Measurements from ENCODE around the gene ISG20L2. TPM values are rescaled to one million over a fixed set of nuclear protein-coding genes. Genes with fewer than 3 reads are reported as not detected.

Gene ISG20L2
- total and polyA plus RNA-seq, 7 donors, result 12.0 to 23.4 (median 17.0) TPM

DNA sequence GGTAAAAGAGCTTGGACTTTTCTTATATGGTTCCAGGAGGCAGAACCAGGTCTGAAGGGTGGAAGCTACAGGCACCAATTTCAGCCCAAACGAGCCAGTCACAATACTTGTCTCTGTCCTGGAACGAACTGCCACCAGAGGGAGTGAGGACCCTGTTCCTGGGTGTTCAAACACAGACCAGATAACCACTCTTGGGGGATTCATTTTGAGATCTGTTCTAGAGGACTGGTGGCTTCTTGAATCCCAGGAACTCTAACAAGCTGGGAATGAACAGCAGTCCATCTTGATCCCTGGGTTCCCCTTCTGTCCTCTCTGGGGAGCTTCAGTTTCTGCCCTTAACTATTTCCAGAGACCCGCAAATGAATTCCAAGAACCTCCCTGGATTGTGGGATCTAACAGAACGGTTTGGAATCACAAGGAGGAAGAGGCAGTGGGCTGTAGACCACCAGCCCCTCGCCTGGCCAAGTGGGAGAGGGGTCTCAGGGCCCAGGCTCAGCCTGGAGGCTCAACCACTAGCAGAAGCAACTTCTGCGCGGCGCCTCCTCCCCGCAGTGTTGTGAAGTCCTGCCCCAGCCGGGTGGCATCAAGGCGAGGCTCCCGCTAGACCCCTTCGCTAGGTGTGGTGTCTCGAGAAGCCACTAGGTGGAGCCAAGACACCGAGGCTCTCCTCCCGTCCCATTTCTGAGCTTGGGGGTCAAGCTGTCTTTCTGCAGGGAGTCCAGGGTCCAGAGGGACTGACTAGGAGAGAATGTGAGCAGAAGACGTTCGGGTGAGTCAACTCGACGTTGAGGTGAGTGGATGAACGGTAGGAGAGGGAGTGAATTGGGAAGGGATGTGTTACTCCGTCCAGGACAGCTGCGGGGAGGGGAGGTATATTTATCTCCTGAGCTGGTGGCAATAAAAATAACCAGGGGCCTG lies 39.3 kb downstream of the ISG20L2 start:
- WGBS, 2 donors, result 1 to 2% methylated on average over 23 of the region's 23 CpGs
- H3K36me3 ChIP-seq, result no peaks in the 10 kb centered on the region
- DNase-seq, result peak; percentile 91
- H3K4me3 ChIP-seq, result peak overlapping the region in 2 of 4 donors; percentile 0 to 4
- no peak for TF ChIP-seq EP300 (IDR thresholded peaks at IDR 0.05)
- TF ChIP-seq, protein P1, sequence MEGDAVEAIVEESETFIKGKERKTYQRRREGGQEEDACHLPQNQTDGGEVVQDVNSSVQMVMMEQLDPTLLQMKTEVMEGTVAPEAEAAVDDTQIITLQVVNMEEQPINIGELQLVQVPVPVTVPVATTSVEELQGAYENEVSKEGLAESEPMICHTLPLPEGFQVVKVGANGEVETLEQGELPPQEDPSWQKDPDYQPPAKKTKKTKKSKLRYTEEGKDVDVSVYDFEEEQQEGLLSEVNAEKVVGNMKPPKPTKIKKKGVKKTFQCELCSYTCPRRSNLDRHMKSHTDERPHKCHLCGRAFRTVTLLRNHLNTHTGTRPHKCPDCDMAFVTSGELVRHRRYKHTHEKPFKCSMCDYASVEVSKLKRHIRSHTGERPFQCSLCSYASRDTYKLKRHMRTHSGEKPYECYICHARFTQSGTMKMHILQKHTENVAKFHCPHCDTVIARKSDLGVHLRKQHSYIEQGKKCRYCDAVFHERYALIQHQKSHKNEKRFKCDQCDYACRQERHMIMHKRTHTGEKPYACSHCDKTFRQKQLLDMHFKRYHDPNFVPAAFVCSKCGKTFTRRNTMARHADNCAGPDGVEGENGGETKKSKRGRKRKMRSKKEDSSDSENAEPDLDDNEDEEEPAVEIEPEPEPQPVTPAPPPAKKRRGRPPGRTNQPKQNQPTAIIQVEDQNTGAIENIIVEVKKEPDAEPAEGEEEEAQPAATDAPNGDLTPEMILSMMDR (IDR thresholded peaks at IDR 0.05), result peak; percentile 89 to 95 (median 92)
- H3K9me3 ChIP-seq, result no peaks in the 10 kb centered on the region
- intact Hi-C loops (cut with DNase I), result loop anchor here (1.0 to 2.0 kb wide), 2 partner anchors 16 to 36 kb away; partner anchors contain the start of gene CRABP2
- H3K27ac ChIP-seq, result peak overlapping the region in 1 of 4 donors; percentile 1
- H3K4me1 ChIP-seq, result peaks cover 0 to 26% (median 13%) of the 10 kb centered on the region in 4 donors
- H3K27me3 ChIP-seq, result peaks cover 4 to 56% (median 18%) of the 10 kb centered on the region in 3 donors

DNA sequence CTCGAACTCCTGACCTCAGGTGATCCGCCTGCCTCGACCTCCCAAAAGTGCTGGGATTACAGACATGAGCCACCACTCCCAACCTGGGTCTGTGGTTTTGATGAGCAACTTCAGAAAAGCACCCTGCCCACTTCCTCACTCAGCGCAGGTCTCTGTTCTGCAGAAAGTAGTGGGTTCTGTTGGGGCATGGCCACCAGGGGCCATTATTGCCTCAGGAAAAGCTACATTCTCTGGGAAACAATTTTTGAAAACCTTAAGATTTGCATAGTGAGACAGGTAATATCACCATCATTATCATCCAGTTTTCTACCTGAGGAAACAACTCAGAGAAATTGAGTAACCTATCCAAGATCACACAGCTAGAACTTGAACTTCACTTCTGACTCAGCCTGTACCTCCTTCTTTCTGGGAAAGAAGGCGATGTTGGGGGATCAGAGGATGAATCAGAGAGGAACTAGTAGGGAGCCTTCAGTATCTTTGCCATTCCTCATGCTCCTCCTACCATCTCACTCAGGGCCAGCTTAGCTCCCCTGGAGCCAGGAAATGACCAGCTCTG lies 44.3 kb downstream of the ISG20L2 start:
- H3K36me3 ChIP-seq, result no peaks in the 10 kb centered on the region
- intact Hi-C loops (cut with DNase I), result no loop called here
- no peak overlapping the region for H3K27ac ChIP-seq
- peaks cover 0 to 42% (median 5%) of the 10 kb centered on the region in 3 donors for H3K27me3 ChIP-seq
- no peak for TF ChIP-seq POLR2A (IDR thresholded peaks at IDR 0.05)
- TF ChIP-seq EP300 (IDR thresholded peaks at IDR 0.05), result no peak
- TF ChIP-seq, protein P1 (IDR thresholded peaks at IDR 0.05), result no peak
- no peak for TF ChIP-seq POLR2AphosphoS5 (IDR thresholded peaks at IDR 0.05)
- no peak overlapping the region for H3K4me3 ChIP-seq
- no peak for DNase-seq
- H3K9me3 ChIP-seq, result no peaks in the 10 kb centered on the region
- 62 to 76% methylated on average over 5 of the region's 5 CpGs for WGBS, 2 donors
- H3K4me1 ChIP-seq, result peaks cover 0 to 3% (median 2%) of the 10 kb centered on the region in 4 donors

DNA sequence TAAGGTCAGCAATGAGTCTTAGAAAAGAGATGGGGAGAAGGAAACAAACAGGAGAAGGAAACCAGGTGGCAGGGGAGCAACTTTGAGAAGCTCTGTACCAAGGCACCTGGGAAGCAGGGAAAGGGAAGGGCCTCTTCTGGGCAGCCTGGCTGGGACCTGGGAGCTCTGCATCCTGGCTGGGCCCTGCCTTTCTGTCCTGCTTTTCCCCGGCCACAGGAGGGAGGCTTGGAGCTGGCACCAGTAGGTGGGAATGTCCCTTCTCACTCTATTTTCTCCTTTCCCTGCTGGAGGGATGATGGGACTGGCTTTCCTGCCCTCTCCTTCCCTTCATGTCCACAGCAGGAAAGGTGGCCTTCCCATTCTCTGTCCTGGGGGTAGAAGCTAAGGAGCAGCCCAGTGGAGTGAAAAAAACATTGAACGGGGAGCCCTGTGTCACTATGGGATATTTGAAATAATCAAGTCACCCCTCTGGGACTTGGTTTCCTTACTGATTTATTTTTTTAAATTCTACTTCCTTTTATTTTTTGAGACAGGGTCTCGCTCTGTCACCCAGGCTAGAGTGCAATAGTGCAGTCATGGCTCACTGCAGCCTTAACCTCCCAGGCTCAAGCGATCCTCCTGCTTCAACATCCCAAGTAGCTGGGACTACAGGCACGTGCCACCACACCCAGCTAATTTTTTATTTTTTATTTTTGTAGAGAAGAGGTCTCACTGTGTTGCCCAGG lies 46.2 kb downstream of the ISG20L2 start:
- H3K27me3 ChIP-seq, result peaks cover 5 to 58% (median 9%) of the 10 kb centered on the region in 3 donors
- intact Hi-C loops (cut with DNase I), result no loop called here
- TF ChIP-seq POLR2AphosphoS5 (IDR thresholded peaks at IDR 0.05) (no peak), EP300 (IDR thresholded peaks at IDR 0.05) (no peak), POLR2A (IDR thresholded peaks at IDR 0.05) (no peak)
- TF ChIP-seq, protein P1 (IDR thresholded peaks at IDR 0.05), result no peak
- peaks cover 0 to 10% (median 7%) of the 10 kb centered on the region in 4 donors for H3K4me1 ChIP-seq
- 56 to 72% methylated on average over 5 of the region's 5 CpGs for WGBS, 2 donors
- H3K27ac ChIP-seq, result no peak overlapping the region
- H3K4me3 ChIP-seq, result no peak overlapping the region
- no peaks in the 10 kb centered on the region for H3K9me3 ChIP-seq
- DNase-seq, result no peak
- H3K36me3 ChIP-seq, result no peaks in the 10 kb centered on the region

DNA sequence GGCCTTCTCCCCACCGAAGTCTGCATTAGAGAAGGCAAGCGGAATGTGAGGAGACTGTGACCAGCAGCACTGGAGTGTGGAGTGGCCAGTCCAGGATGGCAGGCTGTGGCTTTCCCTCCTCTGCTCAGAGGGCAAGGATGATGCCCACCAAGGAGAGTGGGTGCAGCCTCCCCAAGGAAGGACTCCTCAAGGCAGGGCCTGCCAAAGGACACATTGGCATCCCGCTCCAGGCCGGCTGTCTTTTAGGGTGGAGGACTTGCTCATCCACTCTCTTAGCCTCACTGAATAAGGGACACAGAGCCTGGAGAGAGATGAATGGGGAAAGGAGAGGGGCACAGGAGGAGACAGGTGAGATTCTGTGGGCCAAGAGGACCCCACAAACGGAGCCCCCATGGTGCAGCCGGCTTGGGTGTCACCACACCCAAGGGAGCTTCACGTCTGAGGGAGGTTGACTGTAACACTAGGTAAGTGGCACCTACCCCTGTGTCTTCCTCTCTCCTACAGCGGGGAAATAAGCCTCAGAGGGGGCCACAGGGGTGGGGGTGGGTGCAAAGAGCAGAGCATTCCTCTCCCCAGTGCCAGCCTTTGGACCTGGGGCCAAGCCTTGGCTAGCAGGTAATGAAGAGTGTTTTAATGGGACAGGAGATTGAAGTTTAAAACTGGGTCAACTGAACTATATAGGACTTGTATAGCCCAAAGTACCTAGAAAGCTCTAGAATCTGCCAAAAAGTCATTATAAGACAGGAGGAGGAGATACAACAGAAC lies 47.2 kb downstream of the ISG20L2 start:
- Histone ChIP-seq H3K27ac (no peak overlapping the region), H3K27me3 (peaks cover 5 to 60% (median 17%) of the 10 kb centered on the region in 3 donors), H3K9me3 (no peaks in the 10 kb centered on the region), H3K4me1 (peaks cover 0 to 18% (median 16%) of the 10 kb centered on the region in 4 donors), H3K36me3 (no peaks in the 10 kb centered on the region), H3K4me3 (no peak overlapping the region)
- WGBS, 2 donors, result 66 to 84% methylated on average over 8 of the region's 8 CpGs
- DNase-seq, result no peak
- intact Hi-C loops (cut with DNase I), result no loop called here
- TF ChIP-seq POLR2AphosphoS5 (IDR thresholded peaks at IDR 0.05) (no peak), POLR2A (IDR thresholded peaks at IDR 0.05) (no peak), EP300 (IDR thresholded peaks at IDR 0.05) (no peak)
- TF ChIP-seq, protein P1 (IDR thresholded peaks at IDR 0.05), result no peak
